HG02798 (cell line): ENCODE data around the gene LIPT1.
A peak's percentile ranks its signal among the peaks of the same experiment; 100 is the strongest.
"Not testable (repeated sequence)": the region's sequence is repeated elsewhere in the genome, so short reads cannot be mapped to it uniquely, and the experiment has no call there.

ENCODE experiments used
- ATAC-seq: cut with Tn5 transposase; IDR thresholded peaks from one replicate; pipeline ENCODE4 v1.9.1; 2021; ENCODE audit warnings: mild to moderate bottlenecking; ENCODE audit not compliant: unreplicated experiment, poor library complexity

Gene LIPT1

GRCh38 chr2:99154643-99155536 is at the start of gene LIPT1, which contains the start of gene TSGA10:
LIPT1 (plus strand) TSS chr2:99154967; CDS start chr2:99161958, 6,991 bp downstream.
TSGA10 (minus strand) TSS chr2:99154942; CDS start chr2:99109439, 45,503 bp downstream.
- ATAC-seq: peak; percentile 99

GRCh38 chr2:99106913-99107312 is 47.9 kb upstream of the LIPT1 start:
- ATAC-seq: no peak

GRCh38 chr2:99111236-99111635 is 43.5 kb upstream of the LIPT1 start:
- ATAC-seq: no peak

GRCh38 chr2:99111945-99112344 is 42.8 kb upstream of the LIPT1 start:
- ATAC-seq: no peak

GRCh38 chr2:99112617-99113016 is 42.1 kb upstream of the LIPT1 start:
- no peak for ATAC-seq

- no peak for ATAC-seq
These were observed 26.8 kb upstream of the LIPT1 start for GRCh38 chr2:99127981-99128380.

- not testable (repeated sequence) for ATAC-seq
These were observed 19.7 kb upstream of the LIPT1 start for GRCh38 chr2:99135044-99135556.

GRCh38 chr2:99139003-99139402 is 15.8 kb upstream of the LIPT1 start:
- ATAC-seq: no peak

GRCh38 chr2:99140056-99140859 is 14.5 kb upstream of the LIPT1 start:
- no peak for ATAC-seq

- ATAC-seq: peak; percentile 32
These were observed 14.0 kb upstream of the LIPT1 start for GRCh38 chr2:99140860-99141109.

- ATAC-seq: peak; percentile 93
These were observed 13.4 kb upstream of the LIPT1 start, which contains the start of gene C2orf15 for GRCh38 chr2:99141110-99142108. C2orf15 (plus strand) TSS chr2:99141707; CDS start chr2:99150559, 8,852 bp downstream.

- ATAC-seq: no peak
These were observed 4.1 kb upstream of the LIPT1 start for GRCh38 chr2:99150706-99151105.

GRCh38 chr2:99152199-99152895 is 2.4 kb upstream of the LIPT1 start:
- ATAC-seq: no peak

GRCh38 chr2:99153921-99154604 is 704 bp upstream of the LIPT1 start:
- no peak for ATAC-seq

GRCh38 chr2:99156891-99157290 is 2.1 kb downstream of the LIPT1 start:
- no peak for ATAC-seq

- ATAC-seq: no peak
These were observed 3.8 kb downstream of the LIPT1 start for GRCh38 chr2:99158599-99158998.

GRCh38 chr2:99159594-99159993 is 4.8 kb downstream of the LIPT1 start:
- no peak for ATAC-seq

GRCh38 chr2:99166218-99166617 is 11.5 kb downstream of the LIPT1 start:
- ATAC-seq: no peak

- no peak for ATAC-seq
These were observed 14.8 kb downstream of the LIPT1 start for GRCh38 chr2:99169534-99169933.
